GM23338 (cell line): ENCODE measurements around the gene CFDP1. TPM values are rescaled to one million over a fixed set of nuclear protein-coding genes. Genes with fewer than 3 reads are reported as not detected.

ENCODE experiments used
- ATAC-seq: fragments of 200-7000 bp; cut with Tn5 transposase; 3 replicates; pipeline ENCODE4 v1.9.1; 2020
- DNase-seq: peaks from one replicate; pipeline ENCODE4 v3.0.0-alpha.2; 2015; ENCODE audit warnings: low spot score
- H2AFZ ChIP-seq: fragments of 200-600 bp; sonication (generic); 2 replicates; pipeline ENCODE4 v1.8.0; 2016; ENCODE audit warnings: antibody characterized with exemption, mild to moderate bottlenecking, moderate library complexity
- H3F3A ChIP-seq: fragments of 200-600 bp; sonication (generic); replicated peaks from 2 replicates; pipeline ENCODE4 v1.8.0; 2017; ENCODE audit warnings: antibody characterized with exemption, mixed run types, low read depth
- H3K27ac ChIP-seq: fragments of 200-600 bp; sonication (generic); 2 replicates; pipeline ENCODE4 v1.6.1; 2016; ENCODE audit warnings: low read depth
- H3K27me3 ChIP-seq: fragments of 200-600 bp; sonication (generic); 2 replicates; pipeline ENCODE4 v1.8.0; 2016; ENCODE audit warnings: mild to moderate bottlenecking, mixed run types, moderate library complexity; ENCODE audit not compliant: insufficient read depth
- H3K36me3 ChIP-seq: fragments of 200-600 bp; sonication (generic); 2 replicates; pipeline ENCODE4 v1.8.0; 2016; ENCODE audit warnings: mild to moderate bottlenecking; ENCODE audit not compliant: insufficient read depth
- H3K4me1 ChIP-seq: fragments of 200-600 bp; sonication (generic); 2 replicates; pipeline ENCODE4 v1.8.0; 2016; ENCODE audit warnings: mild to moderate bottlenecking, moderate library complexity; ENCODE audit not compliant: insufficient read depth
- H3K4me2 ChIP-seq: fragments of 200-600 bp; sonication (generic); 2 replicates; pipeline ENCODE4 v1.7.1; 2017; ENCODE audit warnings: mixed run types
- H3K4me3 ChIP-seq: fragments of 200-600 bp; sonication (generic); 2 replicates; pipeline ENCODE4 v1.6.1; 2016; ENCODE audit warnings: mixed run types
- H3K79me2 ChIP-seq: fragments of 200-600 bp; sonication (generic); replicated peaks from 2 replicates; pipeline ENCODE4 v1.8.0; 2017; ENCODE audit warnings: mild to moderate bottlenecking; ENCODE audit not compliant: insufficient read depth
- H3K9me2 ChIP-seq: fragments of 200-600 bp; sonication (generic); 2 replicates; pipeline ENCODE4 v1.8.0; 2017; ENCODE audit not compliant: insufficient read depth
- H4K20me1 ChIP-seq: fragments of 200-600 bp; sonication (generic); replicated peaks from 2 replicates; pipeline ENCODE4 v1.8.0; 2017; ENCODE audit warnings: mild to moderate bottlenecking; ENCODE audit not compliant: insufficient read depth
- H3K27ac Mint-ChIP-seq: 2 replicates; pipeline ENCODE4 v1.8.0; 2020; ENCODE audit warnings: inconsistent platforms, mild to moderate bottlenecking, moderate library complexity, mixed read lengths
- H3K27me3 Mint-ChIP-seq: 3 replicates; pipeline ENCODE4 v1.8.0; 2022; ENCODE audit warnings: low read depth, mild to moderate bottlenecking, moderate library complexity, mixed read lengths, inconsistent platforms; ENCODE audit not compliant: insufficient read depth, poor library complexity
- H3K36me3 Mint-ChIP-seq: 3 replicates; pipeline ENCODE4 v1.8.0; 2021; ENCODE audit warnings: low read depth, mild to moderate bottlenecking, inconsistent platforms, moderate library complexity, mixed read lengths
- H3K4me1 Mint-ChIP-seq: 3 replicates; pipeline ENCODE4 v1.8.0; 2020; ENCODE audit warnings: mild to moderate bottlenecking, inconsistent platforms, mixed read lengths
- H3K4me3 Mint-ChIP-seq: 3 replicates; pipeline ENCODE4 v1.8.0; 2021; ENCODE audit warnings: moderate library complexity, mild to moderate bottlenecking, inconsistent platforms, mixed read lengths
- H3K9me3 Mint-ChIP-seq: 3 replicates; pipeline ENCODE4 v1.8.0; 2020; ENCODE audit warnings: moderate library complexity, mild to moderate bottlenecking, inconsistent platforms, mixed read lengths
- EZH2 ChIP-seq: fragments of 200-600 bp; sonication (generic); IDR thresholded peaks from one replicate; pipeline ENCODE4 v1.8.0; 2017; ENCODE audit warnings: antibody characterized with exemption, mild to moderate bottlenecking, low read depth; ENCODE audit not compliant: unreplicated experiment
- JUNB ChIP-seq: IDR thresholded peaks from one replicate; pipeline ENCODE4 v1.6.1; 2016; ENCODE audit warnings: antibody characterized with exemption; ENCODE audit not compliant: unreplicated experiment
- NANOG ChIP-seq: IDR thresholded peaks from 2 replicates; pipeline ENCODE4 v1.6.1; 2016; ENCODE audit warnings: antibody characterized with exemption, borderline replicate concordance
- ZNF114 ChIP-seq: fragments of 250-450 bp; sonication (Bioruptor Pico); IDR thresholded peaks from 2 replicates; pipeline ENCODE4 v1.5.0; 2020; ENCODE audit warnings: mild to moderate bottlenecking, moderate library complexity
- polyA plus RNA-seq: library from polyadenylated mRNA; unstranded; fragments of >200 nt; fragmentation: Nextera tagmentation; extraction: Ambion mirVana; gene quantifications from 2 replicates; pipeline ENCODE4 v1.2.1, GENCODE V29; 2016
- total RNA-seq: library from RNA; depleted of rRNA; stranded (reverse); fragments of >200 nt; shearing (Covaris generic); gene quantifications from 2 replicates; pipeline ENCODE4 v1.2.3, GENCODE V29; 2014
- TF ChIP-seq, protein P1 (sequence below): fragments of 250-450 bp; sonication (Bioruptor Pico); IDR thresholded peaks from 2 replicates; pipeline ENCODE4 v1.5.0; 2020; ENCODE audit warnings: mild to moderate bottlenecking, moderate library complexity
- TF ChIP-seq, protein P2 (sequence below): IDR thresholded peaks from one replicate; pipeline ENCODE4 v1.6.1; 2018; ENCODE audit warnings: antibody characterized with exemption; ENCODE audit not compliant: unreplicated experiment
- TF ChIP-seq, protein P3 (sequence below), 2 experiments: fragments of 200-600 bp in 1 of 2; sonication (generic) in 1 of 2; conservative IDR thresholded peaks; 2 replicates each; pipeline versions ENCODE4 v1.5.1 to v1.6.1; 2016 to 2017; ENCODE audit warnings: antibody characterized with exemption in 2 of 2, low read depth in 2 of 2, mild to moderate bottlenecking in 2 of 2, moderate library complexity in 1 of 2

Gene CFDP1
- total and polyA plus RNA-seq, 2 experiments from 2014 or later: 89.9 to 224 TPM

DNA sequence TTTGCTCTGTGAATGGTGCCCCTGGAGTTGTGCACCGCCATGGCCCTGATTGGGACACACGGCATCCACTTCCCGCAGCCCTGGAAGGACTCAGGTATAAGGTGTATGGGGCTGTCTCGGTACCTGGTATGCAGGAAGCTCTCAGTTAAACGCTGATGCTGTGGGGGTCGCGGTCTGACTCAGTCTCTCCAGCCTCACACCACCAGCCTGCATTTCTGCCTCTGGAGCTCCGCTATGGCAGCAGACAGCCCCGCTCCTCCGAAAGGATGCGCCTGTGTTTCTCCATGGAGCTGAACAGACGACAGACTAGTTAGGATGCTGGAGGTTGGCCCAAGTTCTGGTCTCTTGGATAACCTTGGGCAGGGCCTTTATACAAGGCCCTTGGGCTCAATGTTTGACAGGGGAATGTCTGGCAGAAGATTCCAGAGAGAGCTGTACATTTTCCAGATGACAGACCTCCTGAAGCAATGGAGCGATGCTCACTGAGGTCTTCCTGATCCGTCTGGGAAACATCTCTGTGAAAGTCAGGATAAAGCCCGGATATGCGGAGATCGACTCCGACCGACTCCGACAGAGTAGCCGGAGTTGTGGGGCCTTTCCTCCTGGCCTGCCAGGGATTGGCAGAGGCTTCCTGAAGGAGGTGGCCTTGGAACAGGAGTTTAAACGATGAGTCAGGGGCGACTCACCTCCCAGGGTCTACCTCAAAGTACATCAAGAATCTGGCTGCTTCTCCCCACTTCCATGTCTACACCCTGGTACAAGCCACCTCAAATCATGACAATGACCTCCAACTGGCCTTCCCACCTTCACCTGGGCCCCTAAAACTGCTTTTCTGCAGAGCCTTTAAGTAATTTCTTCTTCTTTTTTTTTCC, 160.0 kb downstream of the CFDP1 start:
- Mint-ChIP-seq H3K27ac (no peak overlapping the region), H3K36me3 (no peaks in the 10 kb centered on the region), H3K4me3 (no peak overlapping the region), H3K9me3 (no peaks in the 10 kb centered on the region), H3K27me3 (peaks cover 8% of the 10 kb centered on the region), H3K4me1 (peaks cover 6% of the 10 kb centered on the region; the same call in 1 of the 3 replicates)
- H3K27me3 ChIP-seq: no peaks in the 10 kb centered on the region
- H2AFZ ChIP-seq: no peak overlapping the region
- DNase-seq: no peak
- H3K4me3 ChIP-seq: no peak overlapping the region
- TF ChIP-seq, protein P1, sequence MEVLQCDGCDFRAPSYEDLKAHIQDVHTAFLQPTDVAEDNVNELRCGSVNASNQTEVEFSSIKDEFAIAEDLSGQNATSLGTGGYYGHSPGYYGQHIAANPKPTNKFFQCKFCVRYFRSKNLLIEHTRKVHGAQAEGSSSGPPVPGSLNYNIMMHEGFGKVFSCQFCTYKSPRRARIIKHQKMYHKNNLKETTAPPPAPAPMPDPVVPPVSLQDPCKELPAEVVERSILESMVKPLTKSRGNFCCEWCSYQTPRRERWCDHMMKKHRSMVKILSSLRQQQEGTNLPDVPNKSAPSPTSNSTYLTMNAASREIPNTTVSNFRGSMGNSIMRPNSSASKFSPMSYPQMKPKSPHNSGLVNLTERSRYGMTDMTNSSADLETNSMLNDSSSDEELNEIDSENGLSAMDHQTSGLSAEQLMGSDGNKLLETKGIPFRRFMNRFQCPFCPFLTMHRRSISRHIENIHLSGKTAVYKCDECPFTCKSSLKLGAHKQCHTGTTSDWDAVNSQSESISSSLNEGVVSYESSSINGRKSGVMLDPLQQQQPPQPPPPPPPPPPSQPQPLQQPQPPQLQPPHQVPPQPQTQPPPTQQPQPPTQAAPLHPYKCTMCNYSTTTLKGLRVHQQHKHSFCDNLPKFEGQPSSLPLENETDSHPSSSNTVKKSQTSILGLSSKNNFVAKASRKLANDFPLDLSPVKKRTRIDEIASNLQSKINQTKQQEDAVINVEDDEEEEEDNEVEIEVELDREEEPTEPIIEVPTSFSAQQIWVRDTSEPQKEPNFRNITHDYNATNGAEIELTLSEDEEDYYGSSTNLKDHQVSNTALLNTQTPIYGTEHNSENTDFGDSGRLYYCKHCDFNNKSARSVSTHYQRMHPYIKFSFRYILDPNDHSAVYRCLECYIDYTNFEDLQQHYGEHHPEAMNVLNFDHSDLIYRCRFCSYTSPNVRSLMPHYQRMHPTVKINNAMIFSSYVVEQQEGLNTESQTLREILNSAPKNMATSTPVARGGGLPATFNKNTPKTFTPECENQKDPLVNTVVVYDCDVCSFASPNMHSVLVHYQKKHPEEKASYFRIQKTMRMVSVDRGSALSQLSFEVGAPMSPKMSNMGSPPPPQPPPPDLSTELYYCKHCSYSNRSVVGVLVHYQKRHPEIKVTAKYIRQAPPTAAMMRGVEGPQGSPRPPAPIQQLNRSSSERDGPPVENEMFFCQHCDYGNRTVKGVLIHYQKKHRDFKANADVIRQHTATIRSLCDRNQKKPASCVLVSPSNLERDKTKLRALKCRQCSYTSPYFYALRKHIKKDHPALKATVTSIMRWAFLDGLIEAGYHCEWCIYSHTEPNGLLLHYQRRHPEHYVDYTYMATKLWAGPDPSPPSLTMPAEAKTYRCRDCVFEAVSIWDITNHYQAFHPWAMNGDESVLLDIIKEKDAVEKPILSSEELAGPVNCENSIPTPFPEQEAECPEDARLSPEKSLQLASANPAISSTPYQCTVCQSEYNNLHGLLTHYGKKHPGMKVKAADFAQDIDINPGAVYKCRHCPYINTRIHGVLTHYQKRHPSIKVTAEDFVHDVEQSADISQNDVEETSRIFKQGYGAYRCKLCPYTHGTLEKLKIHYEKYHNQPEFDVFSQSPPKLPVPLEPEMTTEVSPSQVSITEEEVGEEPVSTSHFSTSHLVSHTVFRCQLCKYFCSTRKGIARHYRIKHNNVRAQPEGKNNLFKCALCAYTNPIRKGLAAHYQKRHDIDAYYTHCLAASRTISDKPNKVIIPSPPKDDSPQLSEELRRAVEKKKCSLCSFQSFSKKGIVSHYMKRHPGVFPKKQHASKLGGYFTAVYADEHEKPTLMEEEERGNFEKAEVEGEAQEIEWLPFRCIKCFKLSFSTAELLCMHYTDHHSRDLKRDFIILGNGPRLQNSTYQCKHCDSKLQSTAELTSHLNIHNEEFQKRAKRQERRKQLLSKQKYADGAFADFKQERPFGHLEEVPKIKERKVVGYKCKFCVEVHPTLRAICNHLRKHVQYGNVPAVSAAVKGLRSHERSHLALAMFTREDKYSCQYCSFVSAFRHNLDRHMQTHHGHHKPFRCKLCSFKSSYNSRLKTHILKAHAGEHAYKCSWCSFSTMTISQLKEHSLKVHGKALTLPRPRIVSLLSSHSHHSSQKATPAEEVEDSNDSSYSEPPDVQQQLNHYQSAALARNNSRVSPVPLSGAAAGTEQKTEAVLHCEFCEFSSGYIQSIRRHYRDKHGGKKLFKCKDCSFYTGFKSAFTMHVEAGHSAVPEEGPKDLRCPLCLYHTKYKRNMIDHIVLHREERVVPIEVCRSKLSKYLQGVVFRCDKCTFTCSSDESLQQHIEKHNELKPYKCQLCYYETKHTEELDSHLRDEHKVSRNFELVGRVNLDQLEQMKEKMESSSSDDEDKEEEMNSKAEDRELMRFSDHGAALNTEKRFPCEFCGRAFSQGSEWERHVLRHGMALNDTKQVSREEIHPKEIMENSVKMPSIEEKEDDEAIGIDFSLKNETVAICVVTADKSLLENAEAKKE: no peak
- no peak for TF ChIP-seq ZNF114
- TF ChIP-seq, protein P2, sequence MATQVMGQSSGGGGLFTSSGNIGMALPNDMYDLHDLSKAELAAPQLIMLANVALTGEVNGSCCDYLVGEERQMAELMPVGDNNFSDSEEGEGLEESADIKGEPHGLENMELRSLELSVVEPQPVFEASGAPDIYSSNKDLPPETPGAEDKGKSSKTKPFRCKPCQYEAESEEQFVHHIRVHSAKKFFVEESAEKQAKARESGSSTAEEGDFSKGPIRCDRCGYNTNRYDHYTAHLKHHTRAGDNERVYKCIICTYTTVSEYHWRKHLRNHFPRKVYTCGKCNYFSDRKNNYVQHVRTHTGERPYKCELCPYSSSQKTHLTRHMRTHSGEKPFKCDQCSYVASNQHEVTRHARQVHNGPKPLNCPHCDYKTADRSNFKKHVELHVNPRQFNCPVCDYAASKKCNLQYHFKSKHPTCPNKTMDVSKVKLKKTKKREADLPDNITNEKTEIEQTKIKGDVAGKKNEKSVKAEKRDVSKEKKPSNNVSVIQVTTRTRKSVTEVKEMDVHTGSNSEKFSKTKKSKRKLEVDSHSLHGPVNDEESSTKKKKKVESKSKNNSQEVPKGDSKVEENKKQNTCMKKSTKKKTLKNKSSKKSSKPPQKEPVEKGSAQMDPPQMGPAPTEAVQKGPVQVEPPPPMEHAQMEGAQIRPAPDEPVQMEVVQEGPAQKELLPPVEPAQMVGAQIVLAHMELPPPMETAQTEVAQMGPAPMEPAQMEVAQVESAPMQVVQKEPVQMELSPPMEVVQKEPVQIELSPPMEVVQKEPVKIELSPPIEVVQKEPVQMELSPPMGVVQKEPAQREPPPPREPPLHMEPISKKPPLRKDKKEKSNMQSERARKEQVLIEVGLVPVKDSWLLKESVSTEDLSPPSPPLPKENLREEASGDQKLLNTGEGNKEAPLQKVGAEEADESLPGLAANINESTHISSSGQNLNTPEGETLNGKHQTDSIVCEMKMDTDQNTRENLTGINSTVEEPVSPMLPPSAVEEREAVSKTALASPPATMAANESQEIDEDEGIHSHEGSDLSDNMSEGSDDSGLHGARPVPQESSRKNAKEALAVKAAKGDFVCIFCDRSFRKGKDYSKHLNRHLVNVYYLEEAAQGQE: no peak
- TF ChIP-seq JUNB: no peak
- TF ChIP-seq, protein P3, sequence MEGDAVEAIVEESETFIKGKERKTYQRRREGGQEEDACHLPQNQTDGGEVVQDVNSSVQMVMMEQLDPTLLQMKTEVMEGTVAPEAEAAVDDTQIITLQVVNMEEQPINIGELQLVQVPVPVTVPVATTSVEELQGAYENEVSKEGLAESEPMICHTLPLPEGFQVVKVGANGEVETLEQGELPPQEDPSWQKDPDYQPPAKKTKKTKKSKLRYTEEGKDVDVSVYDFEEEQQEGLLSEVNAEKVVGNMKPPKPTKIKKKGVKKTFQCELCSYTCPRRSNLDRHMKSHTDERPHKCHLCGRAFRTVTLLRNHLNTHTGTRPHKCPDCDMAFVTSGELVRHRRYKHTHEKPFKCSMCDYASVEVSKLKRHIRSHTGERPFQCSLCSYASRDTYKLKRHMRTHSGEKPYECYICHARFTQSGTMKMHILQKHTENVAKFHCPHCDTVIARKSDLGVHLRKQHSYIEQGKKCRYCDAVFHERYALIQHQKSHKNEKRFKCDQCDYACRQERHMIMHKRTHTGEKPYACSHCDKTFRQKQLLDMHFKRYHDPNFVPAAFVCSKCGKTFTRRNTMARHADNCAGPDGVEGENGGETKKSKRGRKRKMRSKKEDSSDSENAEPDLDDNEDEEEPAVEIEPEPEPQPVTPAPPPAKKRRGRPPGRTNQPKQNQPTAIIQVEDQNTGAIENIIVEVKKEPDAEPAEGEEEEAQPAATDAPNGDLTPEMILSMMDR (conservative IDR thresholded peaks at IDR 0.05; ENCODE audit: low read depth in 2 of 2): no peak
- no peak for TF ChIP-seq EZH2
- no peak for TF ChIP-seq NANOG
- H3K4me1 ChIP-seq: no peaks in the 10 kb centered on the region
- no peaks in the 10 kb centered on the region for H3K9me2 ChIP-seq
- H3F3A ChIP-seq: 0 out of 2 replicates have a peak, but pooled peaks cover 2% of the 10 kb centered on the region
- H3K27ac ChIP-seq: no peak overlapping the region
- H4K20me1 ChIP-seq: no peaks in the 10 kb centered on the region
- H3K36me3 ChIP-seq: no peaks in the 10 kb centered on the region
- peak; percentile 50 for ATAC-seq
- no peaks in the 10 kb centered on the region for H3K79me2 ChIP-seq
- no peak overlapping the region for H3K4me2 ChIP-seq
